Activated naive CD4-positive, alpha-beta T cell treated with anti-CD3 and anti-CD28 coated beads, Interleukin-2, amount 50 U/mL, for 72 hours (primary cell): Measurements from ENCODE around the gene NPAS3. TPM values are rescaled to one million over a fixed set of nuclear protein-coding genes. Genes with fewer than 3 reads are reported as not detected.

Source experiments
- ATAC-seq, 2 donors: fragments of 150-1000 bp; cut with Tn5 transposase; 2 replicates each; pipeline ENCODE4 v1.10.0; 2021; ENCODE audit warnings: mild to moderate bottlenecking in 2 of 2, moderate library complexity in 2 of 2
- DNase-seq, 2 donors: peaks; one replicate each; pipeline ENCODE4 v3.0.0; 2021 to 2022; ENCODE audit warnings: low spot score in 2 of 2
- H3K27ac Mint-ChIP-seq, 2 donors: one replicate each; pipeline ENCODE4 v1.8.0; 2022; ENCODE audit warnings: mild to moderate bottlenecking in 2 of 2, mixed read lengths in 2 of 2
- H3K36me3 Mint-ChIP-seq, 2 donors: one replicate each; pipeline ENCODE4 v1.8.0; 2022; ENCODE audit warnings: mixed read lengths in 2 of 2
- H3K9me3 Mint-ChIP-seq, 2 donors: one replicate each; pipeline ENCODE4 v1.8.0; 2022; ENCODE audit warnings: mixed read lengths in 2 of 2
- total RNA-seq, 2 donors: library from RNA; stranded (reverse); gene quantifications; one replicate each; pipeline ENCODE4 v1.2.3, GENCODE V29; 2022

The NPAS3 gene
- total RNA-seq, 2 donors from 2014 or later, result not detected

DNA sequence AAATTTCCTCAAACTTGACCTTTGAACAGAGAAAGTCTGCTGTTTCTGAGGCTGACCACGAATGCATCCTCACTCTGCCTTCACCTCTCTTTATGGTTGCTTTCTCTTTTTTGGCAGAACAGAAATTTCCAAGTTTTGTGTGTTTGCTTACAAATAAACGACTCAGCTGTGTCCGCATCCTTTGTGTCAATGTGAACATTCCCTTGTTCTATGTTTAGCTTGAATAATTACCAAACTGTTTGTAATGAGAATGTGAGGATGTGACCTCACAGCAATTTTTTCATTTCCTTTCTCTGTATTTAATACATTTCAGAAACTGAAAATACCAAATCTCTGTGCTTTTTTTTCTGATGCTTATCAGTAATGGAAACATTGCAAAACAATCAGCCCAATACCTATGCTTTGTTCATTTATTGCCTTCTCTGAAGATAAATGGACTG lies 601.3 kb downstream of the NPAS3 start:
- no peak overlapping the region for H3K27ac Mint-ChIP-seq
- no peak for DNase-seq
- no peak for ATAC-seq
- H3K36me3 Mint-ChIP-seq, result no peaks in the 10 kb centered on the region
- H3K9me3 Mint-ChIP-seq, result peaks cover 0 to 5% of the 10 kb centered on the region in 2 donors

GRCh38 chr14:33541171-33541570 lies 602.5 kb downstream of the NPAS3 start:
- DNase-seq, result no peak

GRCh38 chr14:33542338-33543287 lies 603.9 kb downstream of the NPAS3 start:
- no peak for ATAC-seq
- Mint-ChIP-seq H3K36me3 (no peaks in the 10 kb centered on the region), H3K27ac (no peak overlapping the region), H3K9me3 (peaks cover 0 to 5% of the 10 kb centered on the region in 2 donors)
- no peak for DNase-seq

More at GRCh38 chr14:33541171-33541570, 602.5 kb downstream of the NPAS3 start:
- Mint-ChIP-seq H3K27ac (no peak overlapping the region), H3K9me3 (peaks cover 0 to 5% of the 10 kb centered on the region in 2 donors), H3K36me3 (no peaks in the 10 kb centered on the region)
- no peak for ATAC-seq

- peaks cover 0 to 5% of the 10 kb centered on the region in 2 donors for H3K9me3 Mint-ChIP-seq
- DNase-seq, result no peak
- no peak for ATAC-seq
- no peak overlapping the region for H3K27ac Mint-ChIP-seq
- no peaks in the 10 kb centered on the region for H3K36me3 Mint-ChIP-seq
These were observed 607.0 kb downstream of the NPAS3 start for GRCh38 chr14:33545696-33546095.

GRCh38 chr14:33548606-33549005 lies 609.9 kb downstream of the NPAS3 start:
- no peak overlapping the region for H3K27ac Mint-ChIP-seq
- no peak for DNase-seq
- no peaks in the 10 kb centered on the region for H3K9me3 Mint-ChIP-seq
- no peaks in the 10 kb centered on the region for H3K36me3 Mint-ChIP-seq
- no peak for ATAC-seq

DNA sequence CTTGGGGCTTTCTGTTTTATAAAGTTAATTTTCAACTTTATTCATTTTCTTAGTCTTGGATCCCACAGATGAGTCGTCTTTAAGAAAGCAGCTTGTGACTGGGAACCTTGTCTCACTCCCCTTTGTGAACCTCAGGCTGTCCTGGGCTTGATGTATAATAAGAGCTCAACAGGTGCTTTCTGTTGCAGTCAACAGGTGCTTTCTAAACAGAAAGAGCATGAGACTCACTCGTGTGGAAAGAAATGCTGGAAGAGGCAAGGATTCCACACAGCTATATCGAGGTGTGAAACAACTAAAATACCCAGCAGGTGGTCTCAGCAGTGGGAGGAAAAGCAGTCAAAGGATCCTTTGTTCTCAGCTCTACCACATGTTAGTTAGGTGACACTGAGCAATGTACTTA lies 613.3 kb downstream of the NPAS3 start:
- H3K27ac Mint-ChIP-seq, result no peak overlapping the region
- DNase-seq (no peak), ATAC-seq (no peak)
- H3K9me3 Mint-ChIP-seq, result peaks cover 0 to 7% of the 10 kb centered on the region in 2 donors
- H3K36me3 Mint-ChIP-seq, result no peaks in the 10 kb centered on the region

- no peak for DNase-seq
- Mint-ChIP-seq H3K9me3 (peaks cover 0 to 7% of the 10 kb centered on the region in 2 donors), H3K27ac (no peak overlapping the region), H3K36me3 (no peaks in the 10 kb centered on the region)
- ATAC-seq, result no peak
These were observed 615.1 kb downstream of the NPAS3 start for GRCh38 chr14:33553706-33554278.

DNA sequence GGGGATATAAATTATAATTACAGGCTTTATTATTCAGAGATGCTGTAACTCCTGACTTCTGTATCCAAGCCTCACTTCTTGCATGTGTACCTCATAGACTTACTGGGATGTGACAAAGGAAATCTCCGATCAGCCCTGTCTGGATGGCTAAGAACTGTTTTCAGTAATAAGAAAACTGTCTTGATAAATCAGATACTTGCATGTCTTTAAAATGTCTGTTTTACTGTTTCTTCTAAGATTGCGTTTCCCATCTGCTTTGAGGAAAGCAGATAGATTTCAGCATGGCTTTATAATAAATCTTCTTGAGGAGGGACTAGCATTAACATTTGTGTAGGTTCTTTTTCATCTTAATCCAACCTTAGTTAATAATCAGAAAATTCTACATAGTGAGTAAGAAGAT lies 616.3 kb downstream of the NPAS3 start:
- ATAC-seq, result no peak
- no peak for DNase-seq
- no peaks in the 10 kb centered on the region for H3K36me3 Mint-ChIP-seq
- H3K9me3 Mint-ChIP-seq, result peaks cover 0 to 7% of the 10 kb centered on the region in 2 donors
- no peak overlapping the region for H3K27ac Mint-ChIP-seq

GRCh38 chr14:33555710-33556350 lies 617.2 kb downstream of the NPAS3 start:
- DNase-seq (no peak), ATAC-seq (no peak)
- no peak overlapping the region for H3K27ac Mint-ChIP-seq
- H3K36me3 Mint-ChIP-seq, result no peaks in the 10 kb centered on the region
- H3K9me3 Mint-ChIP-seq, result peaks cover 0 to 7% of the 10 kb centered on the region in 2 donors

- no peak for DNase-seq
- no peak overlapping the region for H3K27ac Mint-ChIP-seq
- ATAC-seq, result no peak
- H3K9me3 Mint-ChIP-seq, result peaks cover 0 to 7% of the 10 kb centered on the region in 2 donors
- H3K36me3 Mint-ChIP-seq, result no peaks in the 10 kb centered on the region
These were observed 617.9 kb downstream of the NPAS3 start for GRCh38 chr14:33556382-33557121.

GRCh38 chr14:33560718-33561431 lies 622.2 kb downstream of the NPAS3 start:
- Mint-ChIP-seq H3K27ac (no peak overlapping the region), H3K9me3 (peaks cover 0 to 6% of the 10 kb centered on the region in 2 donors), H3K36me3 (no peaks in the 10 kb centered on the region)
- DNase-seq, result no peak
- no peak for ATAC-seq

DNA sequence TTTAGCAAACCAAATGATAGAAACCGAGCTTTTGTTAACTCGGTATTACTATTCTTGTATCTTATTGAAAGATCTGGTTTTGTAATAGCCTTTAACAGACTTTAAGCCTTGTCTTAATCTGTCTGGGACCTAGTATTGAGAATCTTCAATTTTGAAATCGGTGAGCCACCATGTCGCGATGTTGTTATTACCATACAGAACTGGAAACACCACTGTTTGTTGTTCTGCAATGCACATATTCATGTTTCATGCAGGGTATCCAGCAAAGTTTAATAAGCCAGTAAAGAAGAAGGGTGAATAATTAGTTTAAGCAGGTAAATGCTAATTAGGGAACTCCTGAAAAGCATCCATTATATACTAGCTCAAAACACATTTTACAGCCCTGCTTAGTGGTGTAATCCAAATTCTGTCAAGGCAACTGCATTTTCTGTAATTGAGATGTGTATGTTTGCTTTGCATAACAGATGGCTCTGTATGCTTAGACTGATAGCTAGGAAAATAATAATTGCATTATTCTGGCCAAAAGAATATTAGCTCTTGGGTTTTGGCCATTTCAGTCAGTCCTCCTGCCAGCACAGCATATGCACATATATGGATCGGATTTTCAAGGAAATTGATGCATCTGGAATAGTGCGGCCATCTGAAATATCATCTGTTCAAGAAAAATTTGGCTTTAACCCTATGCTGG lies 623.0 kb downstream of the NPAS3 start:
- no peak overlapping the region for H3K27ac Mint-ChIP-seq
- no peak for ATAC-seq
- no peaks in the 10 kb centered on the region for H3K36me3 Mint-ChIP-seq
- no peaks in the 10 kb centered on the region for H3K9me3 Mint-ChIP-seq
- DNase-seq, result no peak

DNA sequence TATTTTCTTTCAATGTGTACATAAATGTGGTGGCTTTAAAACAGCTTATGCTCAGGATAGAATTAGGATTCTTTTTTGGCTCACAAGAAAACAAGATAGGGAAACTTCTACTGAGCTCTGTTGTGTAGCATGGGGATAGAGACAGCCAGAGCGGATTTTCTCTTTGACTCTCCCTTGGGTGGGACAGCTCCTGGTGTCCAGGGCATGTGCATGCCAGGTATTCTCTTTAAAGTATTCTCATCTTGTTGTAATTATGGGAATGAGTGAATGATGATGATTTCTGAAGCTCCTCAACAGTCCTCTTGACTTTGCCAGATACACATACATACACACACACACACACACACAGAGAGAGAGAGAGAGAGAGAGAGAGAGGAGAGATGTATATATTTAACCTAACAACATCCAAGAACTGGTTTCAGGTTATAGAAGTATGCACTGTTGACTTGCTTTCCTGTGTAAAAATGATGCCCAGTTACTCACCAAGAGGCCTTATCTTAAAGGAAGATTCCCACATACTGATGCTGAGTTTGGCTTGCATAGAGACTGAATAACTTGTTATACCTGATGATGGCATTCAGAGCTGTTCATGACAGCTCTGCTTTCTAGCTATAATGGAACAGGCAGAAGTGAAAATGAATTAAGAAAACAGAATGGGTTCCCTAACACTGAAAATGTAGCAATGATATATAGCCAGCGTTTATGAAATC lies 624.7 kb downstream of the NPAS3 start:
- DNase-seq (no peak), ATAC-seq (no peak)
- Mint-ChIP-seq H3K9me3 (no peaks in the 10 kb centered on the region), H3K27ac (no peak overlapping the region), H3K36me3 (no peaks in the 10 kb centered on the region)

- ATAC-seq, result no peak
- no peaks in the 10 kb centered on the region for H3K36me3 Mint-ChIP-seq
- DNase-seq, result no peak
- no peaks in the 10 kb centered on the region for H3K9me3 Mint-ChIP-seq
- no peak overlapping the region for H3K27ac Mint-ChIP-seq
These were observed 625.2 kb downstream of the NPAS3 start for GRCh38 chr14:33563901-33564197.
